Panc1 (cell line): ENCODE results near the gene HS6ST3. TPM values are rescaled to one million over a fixed set of nuclear protein-coding genes. Genes with fewer than 3 reads are reported as not detected.

Source experiments
- ATAC-seq: fragments of 200-7000 bp; cut with Tn5 transposase; 2 replicates; pipeline ENCODE4 v1.9.1; 2020; ENCODE audit warnings: mild to moderate bottlenecking, moderate library complexity
- BruUV-seq: library from RNA; stranded (reverse); fragments of 400-500 nt; replicated peaks from 2 replicates; lab custom pipeline; 2021; lab: Mats Ljungman, UMichigan
- CTCF ChIA-PET: fragments of 300-600 bp; sonication (Branson Sonifier 250); formaldehyde crosslinking; loops from one replicate; lab custom pipeline; 2022; ENCODE audit warnings: antibody characterized with exemption; lab: Charles Lee
- POLR2A ChIA-PET: fragments of 300-600 bp; sonication (Branson Sonifier 250); formaldehyde crosslinking; loops from one replicate; lab custom pipeline; 2022; ENCODE audit warnings: antibody characterized with exemption; lab: Charles Lee
- DNase-seq: peaks from one replicate; pipeline ENCODE4 v3.0.0-alpha.2; 2010; ENCODE audit warnings: low read depth, low spot score
- H3K27ac ChIP-seq: 2 replicates; pipeline ENCODE4 v1.5.1; 2011; ENCODE audit warnings: mild to moderate bottlenecking, low read length, inconsistent platforms
- H3K27me3 ChIP-seq: fragments of 200-500 bp; sonication (Bioruptor generic); 2 replicates; pipeline ENCODE4 v1.6.0; 2014; ENCODE audit warnings: low read length, inconsistent platforms; ENCODE audit not compliant: control insufficient read depth, insufficient read depth
- H3K36me3 ChIP-seq: fragments of 200-500 bp; sonication (Bioruptor generic); 2 replicates; pipeline ENCODE4 v1.5.1; 2014; ENCODE audit warnings: inconsistent platforms, mild to moderate bottlenecking, low read length, moderate library complexity; ENCODE audit not compliant: control insufficient read depth, insufficient read depth
- H3K4me1 ChIP-seq: 2 replicates; pipeline ENCODE4 v1.5.1; 2011; ENCODE audit warnings: inconsistent platforms, mild to moderate bottlenecking, low read length, moderate library complexity; ENCODE audit not compliant: control insufficient read depth, insufficient read depth
- H3K4me3 ChIP-seq, 2 experiments: 2 replicates each; pipeline ENCODE4 v1.5.1; 2011 to 2012; ENCODE audit warnings: low read depth in 2 of 2, low read length in 2 of 2, mild to moderate bottlenecking in 2 of 2, inconsistent platforms in 1 of 2, moderate library complexity in 1 of 2
- H3K9me3 ChIP-seq: fragments of 200-500 bp; sonication (Bioruptor generic); 2 replicates; pipeline ENCODE4 v1.5.1; 2014; ENCODE audit warnings: low read depth, mild to moderate bottlenecking, inconsistent platforms, low read length, moderate library complexity; ENCODE audit not compliant: control insufficient read depth, insufficient read depth
- CTCF ChIP-seq: fragments of 450-650 bp; IDR thresholded peaks from 2 replicates; pipeline ENCODE4 v1.5.1; 2017; ENCODE audit warnings: mild to moderate bottlenecking
- POLR2AphosphoS5 ChIP-seq: IDR thresholded peaks from 2 replicates; pipeline ENCODE4 v1.6.1; 2012; ENCODE audit warnings: mild to moderate bottlenecking, low read depth, low read length, moderate library complexity
- REST ChIP-seq, 2 experiments: IDR thresholded peaks; 2 replicates each; pipeline ENCODE4 v1.6.1; 2011 to 2012; ENCODE audit warnings: low read depth in 2 of 2, control low read depth in 1 of 2, low read length in 1 of 2, mild to moderate bottlenecking in 1 of 2, moderate library complexity in 1 of 2; ENCODE audit not compliant: insufficient read depth in 1 of 2
- SIN3A ChIP-seq: IDR thresholded peaks from 2 replicates; pipeline ENCODE4 v1.6.1; 2012; ENCODE audit warnings: low read depth, mild to moderate bottlenecking, low read length, moderate library complexity, borderline replicate concordance; ENCODE audit not compliant: insufficient read depth
- TCF7L2 ChIP-seq: IDR thresholded peaks from 2 replicates; pipeline ENCODE4 v1.6.1; 2011; ENCODE audit warnings: mild to moderate bottlenecking, low read depth, low read length, inconsistent platforms
- in situ Hi-C: cut with HindIII; loops from 2 replicates; pipeline ENCODE4 v1.10.0; 2016; ENCODE audit warnings: low sequenced_read_pairs, low pct_unique_long_range_greater_than_20kb
- intact Hi-C: fragments of 100-400 bp; cut with micrococcal nuclease; formaldehyde crosslinking; loops from one replicate; pipeline ENCODE4 v1.10.0; 2022; ENCODE audit not compliant: unreplicated experiment
- total RNA-seq: library from RNA; stranded (reverse); gene quantifications from one replicate; pipeline ENCODE4 v1.2.1, GENCODE V29; 2021; ENCODE audit not compliant: unreplicated experiment

The HS6ST3 gene
- total RNA-seq, 1 experiment from 2014 or later = 0.13 TPM

- in situ Hi-C loops = no loop called here
- no peak for TF ChIP-seq CTCF
- TF ChIP-seq SIN3A = no peak
- no peak for TF ChIP-seq REST (IDR thresholded peaks at IDR 0.05; ENCODE audit: insufficient read depth in 1 of 2, low read depth in 2 of 2, low read length in 1 of 2)
- no peak for TF ChIP-seq POLR2AphosphoS5
- TF ChIP-seq TCF7L2 = no peak
- DNase-seq (no peak), ATAC-seq (no peak)
- CTCF ChIA-PET = no interaction called here
- Histone ChIP-seq H3K36me3 (no peaks in the 10 kb centered on the region), H3K4me3 (no peak overlapping the region), H3K4me1 (no peaks in the 10 kb centered on the region), H3K9me3 (no peaks in the 10 kb centered on the region), H3K27me3 (no peaks in the 10 kb centered on the region), H3K27ac (no peak overlapping the region)
- intact Hi-C loops = no loop called here
- POLR2A ChIA-PET = no interaction called here
- no TSS peak for BruUV-seq
Observed at GRCh38 chr13:96785986-96786385, 696.1 kb downstream of the HS6ST3 start.

- DNase-seq (no peak), ATAC-seq (no peak)
- intact Hi-C loops = no loop called here
- BruUV-seq = no TSS peak
- Histone ChIP-seq H3K4me1 (no peaks in the 10 kb centered on the region), H3K27me3 (no peaks in the 10 kb centered on the region), H3K9me3 (no peaks in the 10 kb centered on the region), H3K4me3 (no peak overlapping the region), H3K36me3 (no peaks in the 10 kb centered on the region), H3K27ac (no peak overlapping the region)
- in situ Hi-C loops = no loop called here
- POLR2A ChIA-PET = no interaction called here
- TF ChIP-seq POLR2AphosphoS5 (no peak), REST (IDR thresholded peaks at IDR 0.05; ENCODE audit: insufficient read depth in 1 of 2, low read depth in 2 of 2, low read length in 1 of 2) (no peak), TCF7L2 (no peak), SIN3A (no peak), CTCF (no peak)
- CTCF ChIA-PET = no interaction called here
Observed at GRCh38 chr13:96792188-96792587, 702.3 kb downstream of the HS6ST3 start.
